ENCODE data around the gene BMP8A. TPM values are rescaled to one million over a fixed set of nuclear protein-coding genes. Genes with fewer than 3 reads are reported as not detected.

Gene BMP8A
- total and polyA plus RNA-seq, 12 donors, result 0.16 to 1.8 (median 0.66) TPM; not detected in 3

DNA sequence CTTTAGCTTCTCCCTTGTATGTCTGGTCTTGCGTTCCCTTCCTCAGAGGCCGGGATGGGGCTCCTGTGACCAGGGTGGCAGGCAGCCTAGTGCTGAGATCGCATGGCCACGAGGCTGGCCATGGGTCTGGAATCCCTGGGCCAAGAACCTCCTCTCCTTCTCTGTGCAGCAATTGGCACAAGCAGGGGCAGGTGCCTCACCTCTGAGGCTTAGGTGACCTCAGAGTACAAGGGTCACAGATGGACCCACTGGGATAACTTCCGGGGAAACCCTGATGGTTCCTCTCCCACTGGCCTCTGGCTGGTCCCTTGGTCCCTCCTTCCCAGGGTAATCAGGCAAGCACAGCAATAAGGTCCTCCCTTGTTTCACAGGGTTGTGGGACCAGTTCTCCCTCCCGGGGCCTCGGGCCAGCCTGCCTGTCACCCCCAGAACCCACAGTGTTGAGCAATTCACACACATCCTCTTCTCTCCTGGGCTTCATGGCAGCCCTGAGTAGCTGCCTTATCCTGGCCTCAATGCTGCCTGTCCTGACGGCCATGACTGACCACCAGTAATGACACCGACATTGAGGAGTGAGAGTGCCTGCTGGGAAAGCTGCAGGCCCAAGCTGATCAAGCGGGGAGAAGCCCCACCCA lies 38.6 kb downstream of the BMP8A start:
- no peak for ATAC-seq
- DNase-seq, result no peak
- H3K27me3 ChIP-seq, result no peaks in the 10 kb centered on the region
- no peak overlapping the region for H3K4me3 ChIP-seq
- intact Hi-C loops (cut with DNase I), result loop anchor here in 5 of 10 donors (5.0 to 10.0 kb wide), 6 partner anchors 45 to 435 kb away; no protein-coding TSS in a partner anchor
- peaks cover 0 to 95% (median 30%) of the 10 kb centered on the region in 9 donors for H3K36me3 ChIP-seq
- no peaks in the 10 kb centered on the region for H3K4me1 ChIP-seq
- no peak for TF ChIP-seq CTCF (IDR thresholded peaks at IDR 0.05)
- H3K27ac ChIP-seq, result no peak overlapping the region
- no peaks in the 10 kb centered on the region for H3K9me3 ChIP-seq
- 93% methylated on average over 10 of the region's 10 CpGs for WGBS, 2 donors

DNA sequence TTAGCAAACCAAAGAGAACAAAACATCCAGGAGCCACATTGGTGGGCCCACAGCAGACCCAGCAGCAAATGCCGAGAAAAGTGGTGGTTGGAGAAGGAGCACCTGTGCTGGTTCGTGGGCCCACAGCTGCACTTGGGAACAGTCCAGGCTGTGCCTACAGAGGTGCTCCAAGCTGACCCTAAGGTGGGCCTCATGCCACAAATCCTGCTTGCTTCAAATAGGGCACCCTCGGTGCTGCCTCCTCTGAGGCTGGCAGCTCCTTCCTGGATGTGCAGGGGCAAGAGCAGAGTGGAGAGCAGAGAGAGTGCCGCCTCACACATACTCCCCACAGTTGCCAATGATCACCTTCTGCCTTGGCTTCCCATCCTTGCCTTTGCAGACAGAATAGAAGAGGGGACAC lies 40.1 kb downstream of the BMP8A start:
- intact Hi-C loops (cut with DNase I), result loop anchor here in 5 of 10 donors (10.0 kb wide), 5 partner anchors 47 to 437 kb away; no protein-coding TSS in a partner anchor
- 95 to 99% methylated on average over 4 of the region's 4 CpGs for WGBS, 2 donors
- H3K4me3 ChIP-seq, result no peak overlapping the region
- ATAC-seq, result no peak
- H3K27ac ChIP-seq, result no peak overlapping the region
- H3K9me3 ChIP-seq, result no peaks in the 10 kb centered on the region
- H3K36me3 ChIP-seq, result peaks cover 0 to 96% (median 30%) of the 10 kb centered on the region in 9 donors
- TF ChIP-seq CTCF (IDR thresholded peaks at IDR 0.05), result no peak
- DNase-seq, result no peak
- H3K27me3 ChIP-seq, result no peaks in the 10 kb centered on the region
- no peaks in the 10 kb centered on the region for H3K4me1 ChIP-seq

- H3K27me3 ChIP-seq, result no peaks in the 10 kb centered on the region
- H3K4me3 ChIP-seq, result no peak overlapping the region
- no peak overlapping the region for H3K27ac ChIP-seq
- TF ChIP-seq CTCF (IDR thresholded peaks at IDR 0.05), result no peak
- H3K36me3 ChIP-seq, result peaks cover 0 to 91% (median 23%) of the 10 kb centered on the region in 9 donors
- DNase-seq (no peak), ATAC-seq (no peak)
- H3K9me3 ChIP-seq, result no peaks in the 10 kb centered on the region
- intact Hi-C loops (cut with DNase I), result loop anchor here in 5 of 10 donors (10.0 kb wide), 5 partner anchors 49 to 439 kb away; no protein-coding TSS in a partner anchor
- WGBS, 2 donors, result 94 to 100% methylated on average over 1 of the region's 1 CpG
- no peaks in the 10 kb centered on the region for H3K4me1 ChIP-seq
Observed at GRCh38 chr1:39533442-39533841, 42.0 kb downstream of the BMP8A start.

DNA sequence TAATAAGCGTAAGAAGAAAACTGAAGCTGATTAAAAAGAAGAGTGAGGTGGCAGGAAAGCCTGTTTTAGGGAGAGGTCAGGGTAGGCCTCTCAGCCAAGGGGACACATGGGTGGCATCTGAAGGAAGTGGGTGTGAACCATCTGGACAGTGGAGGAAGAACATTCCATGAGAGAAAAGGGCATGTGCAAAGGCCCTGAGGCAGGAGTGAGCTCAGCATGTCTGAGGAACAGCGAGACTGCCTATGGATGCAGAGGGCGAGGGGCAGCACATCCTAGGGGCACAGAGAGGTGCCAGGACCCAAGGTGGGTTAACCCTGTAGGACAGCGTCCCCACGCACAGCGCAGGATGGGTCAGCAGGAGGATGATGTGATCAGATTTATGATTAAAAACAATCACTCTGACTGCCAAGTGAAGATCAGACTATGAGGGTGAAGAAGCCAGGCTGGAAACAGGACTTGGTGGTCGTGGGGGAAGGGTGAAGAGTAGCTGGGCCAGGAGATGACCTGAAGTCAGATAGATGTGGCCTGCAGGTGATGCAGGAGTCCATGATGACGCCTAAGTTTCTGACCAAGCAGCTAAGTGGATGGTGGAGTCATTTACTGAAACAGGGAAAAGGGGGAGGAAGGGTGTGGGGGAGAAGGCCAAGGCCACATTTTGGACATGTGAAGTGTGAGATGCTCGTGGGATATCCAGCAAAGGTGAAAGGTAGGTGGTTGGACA lies 47.3 kb downstream of the BMP8A start:
- DNase-seq (no peak), ATAC-seq (peak in 1 of 8 donors; percentile 51)
- peaks cover 0 to 75% (median under 1%) of the 10 kb centered on the region in 9 donors for H3K36me3 ChIP-seq
- WGBS, 2 donors, result 87 to 89% methylated on average over 9 of the region's 9 CpGs
- intact Hi-C loops (cut with DNase I), result loop anchor here in 6 of 10 donors (2.0 to 10.0 kb wide), 7 partner anchors 54 to 444 kb away; no protein-coding TSS in a partner anchor
- H3K9me3 ChIP-seq, result no peaks in the 10 kb centered on the region
- H3K4me1 ChIP-seq, result peaks cover 0 to 30% (median 18%) of the 10 kb centered on the region in 9 donors
- H3K27ac ChIP-seq, result no peak overlapping the region
- TF ChIP-seq CTCF (IDR thresholded peaks at IDR 0.05), result no peak
- no peaks in the 10 kb centered on the region for H3K27me3 ChIP-seq
- no peak overlapping the region for H3K4me3 ChIP-seq

All from heart right ventricle (tissue), 16 donors.